ENCODE results near the gene PVALEF. TPM values are rescaled to one million over a fixed set of nuclear protein-coding genes. Genes with fewer than 3 reads are reported as not detected.
A peak's percentile ranks its signal among the peaks of the same experiment; 100 is the strongest.

The PVALEF gene
- total and polyA plus RNA-seq, 2 of the 13 experiments (the other 11 are each of a cell fraction or from before 2014, with no cell fraction given): 0.18 TPM

DNA sequence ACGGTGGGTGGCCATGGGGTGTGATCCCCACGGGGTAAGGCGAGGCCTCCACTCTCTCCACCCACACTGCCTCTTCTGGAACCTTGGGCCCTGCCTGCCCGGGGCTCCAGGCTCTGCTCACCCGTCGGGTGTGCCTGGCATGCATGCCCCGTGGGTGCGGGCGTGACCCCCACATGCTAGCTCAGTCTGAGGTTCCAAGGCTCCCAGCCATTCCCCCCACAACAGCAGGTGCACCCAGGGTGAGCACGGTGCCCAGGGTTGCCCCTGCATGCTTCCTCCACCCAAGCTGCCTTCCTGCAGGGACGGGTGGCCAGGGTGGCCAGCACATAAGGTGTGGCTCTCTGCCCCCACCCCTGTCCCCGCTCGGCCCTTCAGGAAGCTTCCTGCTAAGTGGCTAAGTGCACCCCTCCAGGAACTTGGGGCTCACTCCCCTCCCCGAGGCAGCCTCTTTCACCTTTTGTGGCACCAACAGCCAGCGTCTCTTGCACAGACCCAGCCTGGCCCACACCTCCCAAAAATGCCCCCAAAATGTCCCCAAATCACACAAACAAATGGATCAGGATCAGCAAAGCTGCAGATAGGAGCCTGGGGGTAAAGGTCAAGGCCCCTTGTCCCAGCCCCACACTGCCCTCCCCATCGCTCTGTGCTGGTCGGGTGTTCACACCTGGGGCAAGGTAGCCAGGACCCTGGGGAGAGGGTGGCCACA, 21.4 kb upstream of the PVALEF start (continued):
- TF ChIP-seq YEATS4 (CRISPR knock-in tag; IDR thresholded peaks at IDR 0.05; ENCODE audit: borderline replicate concordance) (no peak), JUND (CRISPR knock-in tag; IDR thresholded peaks at IDR 0.05) (no peak), HDAC1 (CRISPR knock-in tag; IDR thresholded peaks at IDR 0.05) (no peak), MZF1 (CRISPR knock-in tag; IDR thresholded peaks at IDR 0.05; ENCODE audit: borderline replicate concordance) (peak; percentile 69; the same call in 1 of the 2 replicates), MXI1 (IDR thresholded peaks at IDR 0.05; ENCODE audit: borderline replicate concordance, low read depth, low read length) (no peak), ZNF501 (CRISPR knock-in tag; IDR thresholded peaks at IDR 0.05) (no peak), ZNF615 (CRISPR knock-in tag; IDR thresholded peaks at IDR 0.05; ENCODE audit: borderline replicate concordance) (no peak), NR1H2 (CRISPR knock-in tag; IDR thresholded peaks at IDR 0.05; ENCODE audit: borderline replicate concordance, low read depth) (no peak), ZKSCAN8 (CRISPR knock-in tag; IDR thresholded peaks at IDR 0.05; ENCODE audit: borderline replicate concordance) (no peak), STAG1 (CRISPR knock-in tag; IDR thresholded peaks at IDR 0.05) (no peak), NR2F6 (IDR thresholded peaks at IDR 0.05) (peak; percentile 50; the same call in 1 of the 2 replicates), NR2F6 (CRISPR knock-in tag; IDR thresholded peaks at IDR 0.05) (0 out of 2 replicates have a peak, but pooled peaks have one; percentile 16), EHMT2 (IDR thresholded peaks at IDR 0.05; ENCODE audit: borderline replicate concordance, low read depth, low read length) (no peak), ZNF10 (CRISPR knock-in tag; IDR thresholded peaks at IDR 0.05; ENCODE audit: borderline replicate concordance, low read depth) (no peak), ZNF354B (CRISPR knock-in tag; IDR thresholded peaks at IDR 0.05) (no peak), ZBTB1 (CRISPR knock-in tag; IDR thresholded peaks at IDR 0.05; ENCODE audit: borderline replicate concordance) (no peak), ZNF782 (CRISPR knock-in tag; IDR thresholded peaks at IDR 0.05; ENCODE audit: borderline replicate concordance) (no peak)
- TF ChIP-seq, protein P1, sequence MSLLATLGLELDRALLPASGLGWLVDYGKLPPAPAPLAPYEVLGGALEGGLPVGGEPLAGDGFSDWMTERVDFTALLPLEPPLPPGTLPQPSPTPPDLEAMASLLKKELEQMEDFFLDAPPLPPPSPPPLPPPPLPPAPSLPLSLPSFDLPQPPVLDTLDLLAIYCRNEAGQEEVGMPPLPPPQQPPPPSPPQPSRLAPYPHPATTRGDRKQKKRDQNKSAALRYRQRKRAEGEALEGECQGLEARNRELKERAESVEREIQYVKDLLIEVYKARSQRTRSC (CRISPR knock-in tag; IDR thresholded peaks at IDR 0.05; ENCODE audit: low read depth): no peak
- TF ChIP-seq, protein P2, sequence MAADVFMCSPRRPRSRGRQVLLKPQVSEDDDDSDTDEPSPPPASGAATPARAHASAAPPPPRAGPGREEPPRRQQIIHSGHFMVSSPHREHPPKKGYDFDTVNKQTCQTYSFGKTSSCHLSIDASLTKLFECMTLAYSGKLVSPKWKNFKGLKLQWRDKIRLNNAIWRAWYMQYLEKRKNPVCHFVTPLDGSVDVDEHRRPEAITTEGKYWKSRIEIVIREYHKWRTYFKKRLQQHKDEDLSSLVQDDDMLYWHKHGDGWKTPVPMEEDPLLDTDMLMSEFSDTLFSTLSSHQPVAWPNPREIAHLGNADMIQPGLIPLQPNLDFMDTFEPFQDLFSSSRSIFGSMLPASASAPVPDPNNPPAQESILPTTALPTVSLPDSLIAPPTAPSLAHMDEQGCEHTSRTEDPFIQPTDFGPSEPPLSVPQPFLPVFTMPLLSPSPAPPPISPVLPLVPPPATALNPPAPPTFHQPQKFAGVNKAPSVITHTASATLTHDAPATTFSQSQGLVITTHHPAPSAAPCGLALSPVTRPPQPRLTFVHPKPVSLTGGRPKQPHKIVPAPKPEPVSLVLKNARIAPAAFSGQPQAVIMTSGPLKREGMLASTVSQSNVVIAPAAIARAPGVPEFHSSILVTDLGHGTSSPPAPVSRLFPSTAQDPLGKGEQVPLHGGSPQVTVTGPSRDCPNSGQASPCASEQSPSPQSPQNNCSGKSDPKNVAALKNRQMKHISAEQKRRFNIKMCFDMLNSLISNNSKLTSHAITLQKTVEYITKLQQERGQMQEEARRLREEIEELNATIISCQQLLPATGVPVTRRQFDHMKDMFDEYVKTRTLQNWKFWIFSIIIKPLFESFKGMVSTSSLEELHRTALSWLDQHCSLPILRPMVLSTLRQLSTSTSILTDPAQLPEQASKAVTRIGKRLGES (CRISPR knock-in tag; IDR thresholded peaks at IDR 0.05; ENCODE audit: borderline replicate concordance): no peak
- TF ChIP-seq, protein P3, sequence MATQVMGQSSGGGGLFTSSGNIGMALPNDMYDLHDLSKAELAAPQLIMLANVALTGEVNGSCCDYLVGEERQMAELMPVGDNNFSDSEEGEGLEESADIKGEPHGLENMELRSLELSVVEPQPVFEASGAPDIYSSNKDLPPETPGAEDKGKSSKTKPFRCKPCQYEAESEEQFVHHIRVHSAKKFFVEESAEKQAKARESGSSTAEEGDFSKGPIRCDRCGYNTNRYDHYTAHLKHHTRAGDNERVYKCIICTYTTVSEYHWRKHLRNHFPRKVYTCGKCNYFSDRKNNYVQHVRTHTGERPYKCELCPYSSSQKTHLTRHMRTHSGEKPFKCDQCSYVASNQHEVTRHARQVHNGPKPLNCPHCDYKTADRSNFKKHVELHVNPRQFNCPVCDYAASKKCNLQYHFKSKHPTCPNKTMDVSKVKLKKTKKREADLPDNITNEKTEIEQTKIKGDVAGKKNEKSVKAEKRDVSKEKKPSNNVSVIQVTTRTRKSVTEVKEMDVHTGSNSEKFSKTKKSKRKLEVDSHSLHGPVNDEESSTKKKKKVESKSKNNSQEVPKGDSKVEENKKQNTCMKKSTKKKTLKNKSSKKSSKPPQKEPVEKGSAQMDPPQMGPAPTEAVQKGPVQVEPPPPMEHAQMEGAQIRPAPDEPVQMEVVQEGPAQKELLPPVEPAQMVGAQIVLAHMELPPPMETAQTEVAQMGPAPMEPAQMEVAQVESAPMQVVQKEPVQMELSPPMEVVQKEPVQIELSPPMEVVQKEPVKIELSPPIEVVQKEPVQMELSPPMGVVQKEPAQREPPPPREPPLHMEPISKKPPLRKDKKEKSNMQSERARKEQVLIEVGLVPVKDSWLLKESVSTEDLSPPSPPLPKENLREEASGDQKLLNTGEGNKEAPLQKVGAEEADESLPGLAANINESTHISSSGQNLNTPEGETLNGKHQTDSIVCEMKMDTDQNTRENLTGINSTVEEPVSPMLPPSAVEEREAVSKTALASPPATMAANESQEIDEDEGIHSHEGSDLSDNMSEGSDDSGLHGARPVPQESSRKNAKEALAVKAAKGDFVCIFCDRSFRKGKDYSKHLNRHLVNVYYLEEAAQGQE (IDR thresholded peaks at IDR 0.05; ENCODE audit: borderline replicate concordance in 1 of 2, low read depth in 1 of 2, low read length in 2 of 2): no peak
- TF ChIP-seq, protein P4, sequence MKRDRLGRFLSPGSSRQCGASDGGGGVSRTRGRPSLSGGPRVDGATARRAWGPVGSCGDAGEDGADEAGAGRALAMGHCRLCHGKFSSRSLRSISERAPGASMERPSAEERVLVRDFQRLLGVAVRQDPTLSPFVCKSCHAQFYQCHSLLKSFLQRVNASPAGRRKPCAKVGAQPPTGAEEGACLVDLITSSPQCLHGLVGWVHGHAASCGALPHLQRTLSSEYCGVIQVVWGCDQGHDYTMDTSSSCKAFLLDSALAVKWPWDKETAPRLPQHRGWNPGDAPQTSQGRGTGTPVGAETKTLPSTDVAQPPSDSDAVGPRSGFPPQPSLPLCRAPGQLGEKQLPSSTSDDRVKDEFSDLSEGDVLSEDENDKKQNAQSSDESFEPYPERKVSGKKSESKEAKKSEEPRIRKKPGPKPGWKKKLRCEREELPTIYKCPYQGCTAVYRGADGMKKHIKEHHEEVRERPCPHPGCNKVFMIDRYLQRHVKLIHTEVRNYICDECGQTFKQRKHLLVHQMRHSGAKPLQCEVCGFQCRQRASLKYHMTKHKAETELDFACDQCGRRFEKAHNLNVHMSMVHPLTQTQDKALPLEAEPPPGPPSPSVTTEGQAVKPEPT (CRISPR knock-in tag; IDR thresholded peaks at IDR 0.05; ENCODE audit: low read depth): no peak
